Left lung (tissue), 10 donors: ENCODE data around the gene ARF3. TPM values are rescaled to one million over a fixed set of nuclear protein-coding genes. Genes with fewer than 3 reads are reported as not detected.

Experiments
- ATAC-seq: fragments of 200-7000 bp; cut with Tn5 transposase; one replicate; pipeline ENCODE4 v1.9.1; 2020; ENCODE audit warnings: moderate library complexity
- DNase-seq, 4 donors: peaks; one replicate each; pipeline ENCODE4 v3.0.0-alpha.2; 2013 to 2020
- H3K27ac ChIP-seq, 2 donors: fragments of 200-600 bp; sonication (generic) in 1 of 2; one replicate each; pipeline versions ENCODE4 v1.5.0 to v1.8.0; 2020 to 2021
- H3K27me3 ChIP-seq, 2 donors: fragments of 200-600 bp; sonication (generic) in 1 of 2; one replicate each; pipeline versions ENCODE4 v1.5.0 to v1.8.0; 2020 to 2021
- H3K36me3 ChIP-seq, 2 donors: fragments of 200-600 bp; sonication (generic) in 1 of 2; one replicate each; pipeline versions ENCODE4 v1.5.0 to v1.8.0; 2020 to 2021
- H3K4me1 ChIP-seq, 2 donors: fragments of 200-600 bp; one replicate each; pipeline ENCODE4 v1.8.0; 2021
- H3K4me3 ChIP-seq, 2 donors: fragments of 200-600 bp; sonication (generic) in 1 of 2; one replicate each; pipeline versions ENCODE4 v1.5.0 to v1.8.0; 2020 to 2021; ENCODE audit warnings: mild to moderate bottlenecking in 1 of 2
- H3K9me3 ChIP-seq, 2 donors: fragments of 200-600 bp; sonication (generic) in 1 of 2; one replicate each; pipeline versions ENCODE4 v1.5.0 to v1.8.0; 2020 to 2021
- intact Hi-C, 2 donors: fragments of 100-400 bp; cut with DNase I; formaldehyde crosslinking; loops; one replicate each; pipeline versions ENCODE4 v1.11.2 to v1.14.2; 2022
- polyA plus RNA-seq, 6 donors: library from polyadenylated mRNA; unstranded; fragments of 120-200 nt; gene quantifications; one replicate each; pipeline ENCODE4 v1.2.1, GENCODE V29; 2013; ENCODE audit not compliant: insufficient read length in 6 of 6
- total RNA-seq, 2 donors: library from RNA; stranded (reverse); fragmentation: NEBNext Ultra II Directional; extraction: Animal tissue kit (Norgen Biotek cat#: 25700); gene quantifications; one replicate each; pipeline ENCODE4 v1.2.1, GENCODE V29; 2021
- TF ChIP-seq, protein P1 (sequence below), 2 donors: fragments of 200-600 bp; sonication (generic) in 1 of 2; IDR thresholded peaks; one replicate each; pipeline versions ENCODE4 v1.5.0 to v1.8.0; 2021; ENCODE audit warnings: antibody characterized with exemption in 2 of 2
- donor health status: DM: no; HTN: yes; CAD: no.
- donor health status: DM: no; HTN: no; CAD: no.

ARF3 gene
- total and polyA plus RNA-seq, 8 donors, result 91.8 to 186 (median 105) TPM

DNA sequence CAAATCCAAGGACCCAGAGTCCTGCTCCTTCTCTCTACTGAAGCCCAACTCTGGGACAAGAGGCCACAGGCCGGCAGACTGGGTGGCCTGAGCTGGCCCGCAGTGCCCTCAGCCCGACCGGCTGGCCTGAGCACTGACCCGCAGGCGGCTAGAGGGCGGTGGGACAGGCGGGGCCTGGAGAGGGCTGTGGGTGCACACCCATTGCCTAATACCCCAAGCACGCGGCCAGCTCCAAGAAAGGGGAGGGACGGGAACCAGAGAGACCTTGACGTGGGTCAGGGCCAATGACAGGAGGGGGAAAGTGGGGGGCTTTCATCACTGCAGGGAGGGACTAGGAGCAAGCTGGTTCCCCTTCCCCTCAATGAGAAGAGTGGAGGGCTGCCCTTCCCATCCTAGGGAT is 16.2 kb upstream of the ARF3 start:
- Histone ChIP-seq H3K27ac (no peak overlapping the region), H3K4me1 (peaks cover 21 to 54% of the 10 kb centered on the region in 2 donors), H3K9me3 (no peaks in the 10 kb centered on the region), H3K27me3 (peaks cover 71 to 97% of the 10 kb centered on the region in 2 donors), H3K4me3 (no peak overlapping the region), H3K36me3 (no peaks in the 10 kb centered on the region)
- DNase-seq (peak in 1 of 4 donors; percentile 77), ATAC-seq (peak; percentile 38)
- TF ChIP-seq, protein P1, sequence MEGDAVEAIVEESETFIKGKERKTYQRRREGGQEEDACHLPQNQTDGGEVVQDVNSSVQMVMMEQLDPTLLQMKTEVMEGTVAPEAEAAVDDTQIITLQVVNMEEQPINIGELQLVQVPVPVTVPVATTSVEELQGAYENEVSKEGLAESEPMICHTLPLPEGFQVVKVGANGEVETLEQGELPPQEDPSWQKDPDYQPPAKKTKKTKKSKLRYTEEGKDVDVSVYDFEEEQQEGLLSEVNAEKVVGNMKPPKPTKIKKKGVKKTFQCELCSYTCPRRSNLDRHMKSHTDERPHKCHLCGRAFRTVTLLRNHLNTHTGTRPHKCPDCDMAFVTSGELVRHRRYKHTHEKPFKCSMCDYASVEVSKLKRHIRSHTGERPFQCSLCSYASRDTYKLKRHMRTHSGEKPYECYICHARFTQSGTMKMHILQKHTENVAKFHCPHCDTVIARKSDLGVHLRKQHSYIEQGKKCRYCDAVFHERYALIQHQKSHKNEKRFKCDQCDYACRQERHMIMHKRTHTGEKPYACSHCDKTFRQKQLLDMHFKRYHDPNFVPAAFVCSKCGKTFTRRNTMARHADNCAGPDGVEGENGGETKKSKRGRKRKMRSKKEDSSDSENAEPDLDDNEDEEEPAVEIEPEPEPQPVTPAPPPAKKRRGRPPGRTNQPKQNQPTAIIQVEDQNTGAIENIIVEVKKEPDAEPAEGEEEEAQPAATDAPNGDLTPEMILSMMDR (IDR thresholded peaks at IDR 0.05), result no peak
- intact Hi-C loops, result no loop called here

- Histone ChIP-seq H3K4me3 (no peak overlapping the region), H3K27me3 (peaks cover 66 to 92% of the 10 kb centered on the region in 2 donors), H3K4me1 (peaks cover 15 to 49% of the 10 kb centered on the region in 2 donors), H3K27ac (no peak overlapping the region), H3K36me3 (no peaks in the 10 kb centered on the region), H3K9me3 (no peaks in the 10 kb centered on the region)
- ATAC-seq (no peak), DNase-seq (no peak)
- intact Hi-C loops, result no loop called here
- TF ChIP-seq, protein P1 (IDR thresholded peaks at IDR 0.05), result no peak
Observed at GRCh38 chr12:48972952-48973483, 15.7 kb upstream of the ARF3 start.

DNA sequence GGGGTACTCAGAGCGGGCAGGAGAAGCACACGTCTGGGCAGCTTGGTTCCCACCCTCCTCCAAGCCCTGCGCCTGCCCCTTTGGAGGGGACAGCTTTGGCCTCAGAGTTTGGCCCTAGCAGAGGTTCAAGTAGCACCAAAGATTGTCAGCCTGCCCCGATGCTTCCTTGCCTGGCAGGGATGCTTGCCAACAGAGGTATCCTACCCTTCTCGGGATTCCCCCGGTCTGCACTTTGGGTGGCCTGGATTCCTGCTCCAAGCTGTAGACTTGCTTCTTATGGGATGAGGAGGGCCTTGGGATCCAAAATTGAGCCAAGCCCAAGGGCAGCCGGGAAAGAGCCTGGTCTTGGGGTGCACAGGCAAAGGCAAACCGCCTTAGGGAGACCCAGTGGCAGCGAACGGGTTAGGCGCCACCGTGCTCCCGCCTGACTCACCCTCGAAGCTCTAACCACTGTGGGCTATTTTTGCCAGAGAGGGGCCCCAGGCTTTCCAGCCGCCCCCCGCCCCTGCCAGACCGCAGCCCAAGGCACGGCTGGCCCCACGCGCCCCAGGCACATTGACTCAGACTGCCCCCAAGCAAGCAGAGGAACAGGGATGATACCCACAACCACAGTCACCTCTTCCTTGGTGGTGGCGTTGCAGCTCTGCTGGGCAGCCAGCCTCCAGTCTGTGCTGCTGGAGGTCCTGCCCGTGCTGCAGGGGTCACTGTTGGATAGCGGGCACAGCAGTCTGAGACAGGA is 15.1 kb upstream of the ARF3 start:
- Histone ChIP-seq H3K4me1 (peaks cover 12 to 45% of the 10 kb centered on the region in 2 donors), H3K27me3 (peaks cover 59 to 86% of the 10 kb centered on the region in 2 donors), H3K4me3 (no peak overlapping the region), H3K27ac (no peak overlapping the region), H3K9me3 (no peaks in the 10 kb centered on the region), H3K36me3 (no peaks in the 10 kb centered on the region)
- intact Hi-C loops, result no loop called here
- TF ChIP-seq, protein P1 (IDR thresholded peaks at IDR 0.05), result no peak
- DNase-seq (peak in 1 of 4 donors; percentile 52), ATAC-seq (no peak)

- no peaks in the 10 kb centered on the region for H3K9me3 ChIP-seq
- no peak overlapping the region for H3K4me3 ChIP-seq
- intact Hi-C loops, result no loop called here
- no peak overlapping the region for H3K27ac ChIP-seq
- TF ChIP-seq, protein P1 (IDR thresholded peaks at IDR 0.05), result no peak
- ATAC-seq (no peak), DNase-seq (no peak)
- no peaks in the 10 kb centered on the region for H3K36me3 ChIP-seq
- H3K27me3 ChIP-seq, result peaks cover 45 to 70% of the 10 kb centered on the region in 2 donors
- H3K4me1 ChIP-seq, result peaks cover 12 to 45% of the 10 kb centered on the region in 2 donors
Observed at GRCh38 chr12:48970702-48971334, 13.5 kb upstream of the ARF3 start.
